GM06990 (cell line): ENCODE results near the gene SERPINB1.

Experiments used
- DNase-seq: peaks from one replicate; pipeline ENCODE4 v3.0.0-alpha.2; 2011; ENCODE audit not compliant: insufficient read length; ENCODE audit errors: extremely low read depth
- H3K27me3 ChIP-seq: replicated peaks from 2 replicates; pipeline ENCODE4 v1.6.0; 2011; ENCODE audit warnings: low read length; ENCODE audit not compliant: control insufficient read depth, insufficient read depth
- H3K36me3 ChIP-seq: 2 replicates; pipeline ENCODE4 v1.5.1; 2011; ENCODE audit warnings: low read length; ENCODE audit not compliant: control insufficient read depth, insufficient read depth
- H3K4me3 ChIP-seq: replicated peaks from 2 replicates; pipeline ENCODE4 v1.5.1; 2011; ENCODE audit warnings: low read depth, mild to moderate bottlenecking, control low read depth, low read length
- TF ChIP-seq, protein P1 (sequence below): IDR thresholded peaks from 2 replicates; pipeline ENCODE4 v1.5.1; 2011; ENCODE audit warnings: low read length, control low read depth, mild to moderate bottlenecking, inconsistent platforms; ENCODE audit not compliant: insufficient read depth, poor library complexity, severe bottlenecking

SERPINB1 gene

DNA sequence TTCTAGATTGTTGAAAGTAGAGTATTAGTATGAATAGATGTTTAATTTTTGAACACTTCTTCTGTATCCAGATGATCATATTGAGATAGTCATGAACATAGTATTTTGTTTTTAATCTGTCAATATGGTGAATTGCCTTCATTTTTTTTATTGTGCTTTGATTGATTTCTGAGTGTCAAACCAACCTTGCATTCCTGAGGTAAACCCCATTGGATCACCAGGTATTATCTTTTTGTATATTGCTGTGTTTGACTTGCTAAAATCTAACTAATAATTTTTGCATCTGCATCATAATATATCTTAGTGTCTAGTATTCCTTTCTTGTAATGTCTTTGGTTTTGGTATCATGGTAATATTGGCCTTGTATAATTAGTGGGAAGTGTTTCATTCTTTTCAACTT, 25.5 kb downstream of the SERPINB1 start:
- TF ChIP-seq, protein P1, sequence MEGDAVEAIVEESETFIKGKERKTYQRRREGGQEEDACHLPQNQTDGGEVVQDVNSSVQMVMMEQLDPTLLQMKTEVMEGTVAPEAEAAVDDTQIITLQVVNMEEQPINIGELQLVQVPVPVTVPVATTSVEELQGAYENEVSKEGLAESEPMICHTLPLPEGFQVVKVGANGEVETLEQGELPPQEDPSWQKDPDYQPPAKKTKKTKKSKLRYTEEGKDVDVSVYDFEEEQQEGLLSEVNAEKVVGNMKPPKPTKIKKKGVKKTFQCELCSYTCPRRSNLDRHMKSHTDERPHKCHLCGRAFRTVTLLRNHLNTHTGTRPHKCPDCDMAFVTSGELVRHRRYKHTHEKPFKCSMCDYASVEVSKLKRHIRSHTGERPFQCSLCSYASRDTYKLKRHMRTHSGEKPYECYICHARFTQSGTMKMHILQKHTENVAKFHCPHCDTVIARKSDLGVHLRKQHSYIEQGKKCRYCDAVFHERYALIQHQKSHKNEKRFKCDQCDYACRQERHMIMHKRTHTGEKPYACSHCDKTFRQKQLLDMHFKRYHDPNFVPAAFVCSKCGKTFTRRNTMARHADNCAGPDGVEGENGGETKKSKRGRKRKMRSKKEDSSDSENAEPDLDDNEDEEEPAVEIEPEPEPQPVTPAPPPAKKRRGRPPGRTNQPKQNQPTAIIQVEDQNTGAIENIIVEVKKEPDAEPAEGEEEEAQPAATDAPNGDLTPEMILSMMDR: no peak
- Histone ChIP-seq H3K36me3 (no peaks in the 10 kb centered on the region), H3K4me3 (no peak overlapping the region), H3K27me3 (no peaks in the 10 kb centered on the region)
- DNase-seq: no peak

DNA sequence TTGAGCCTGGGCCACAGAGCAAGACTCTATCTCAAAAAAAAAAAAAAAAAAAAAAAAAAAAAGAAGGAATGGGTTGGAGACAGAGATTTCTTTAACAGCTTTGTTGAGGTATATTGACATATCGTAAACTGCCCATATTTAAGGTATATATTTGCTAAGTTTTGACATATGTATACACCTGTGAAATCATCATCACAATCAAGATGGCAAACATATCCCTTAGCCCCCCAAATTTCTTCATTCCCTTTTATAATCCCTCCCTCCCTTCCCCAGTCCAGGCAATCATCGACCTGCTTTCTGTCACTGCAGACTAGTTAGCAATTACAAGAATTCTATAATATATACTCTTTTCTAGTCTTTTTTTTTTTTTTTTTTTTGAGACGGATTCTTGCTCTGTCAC, 29.0 kb downstream of the SERPINB1 start:
- H3K36me3 ChIP-seq: no peaks in the 10 kb centered on the region
- TF ChIP-seq, protein P1: no peak
- H3K27me3 ChIP-seq: no peaks in the 10 kb centered on the region
- DNase-seq: no peak
- no peak overlapping the region for H3K4me3 ChIP-seq

DNA sequence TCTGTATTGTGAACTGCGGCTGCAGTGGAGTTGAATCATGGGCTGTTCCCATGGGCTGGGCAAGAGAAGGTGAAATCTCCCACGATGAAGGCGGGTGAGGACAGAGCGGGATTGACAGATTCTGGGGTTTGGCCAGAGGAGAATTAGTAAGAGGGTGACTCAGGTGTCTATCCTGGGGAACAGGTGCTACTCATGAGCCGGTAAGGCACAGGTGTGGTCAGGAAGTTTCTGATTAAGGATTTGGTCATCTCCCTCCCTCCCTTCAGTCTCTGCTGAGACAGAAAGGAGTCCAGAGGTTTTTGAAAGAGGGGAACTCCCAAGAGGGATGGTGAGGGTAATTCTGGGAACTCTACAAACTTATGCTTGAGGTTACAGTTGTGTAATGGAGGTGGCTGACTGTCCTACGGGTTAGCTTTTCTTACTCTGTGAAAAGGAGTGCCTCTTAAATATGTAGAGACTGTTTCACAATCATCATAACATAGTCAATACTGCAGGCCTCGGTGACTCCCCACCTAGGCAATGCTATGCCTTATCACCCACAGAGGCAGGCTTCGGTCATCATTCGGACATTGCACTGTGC, 31.5 kb downstream of the SERPINB1 start:
- no peaks in the 10 kb centered on the region for H3K36me3 ChIP-seq
- H3K4me3 ChIP-seq: no peak overlapping the region
- TF ChIP-seq, protein P1: no peak
- DNase-seq: no peak
- no peaks in the 10 kb centered on the region for H3K27me3 ChIP-seq

DNA sequence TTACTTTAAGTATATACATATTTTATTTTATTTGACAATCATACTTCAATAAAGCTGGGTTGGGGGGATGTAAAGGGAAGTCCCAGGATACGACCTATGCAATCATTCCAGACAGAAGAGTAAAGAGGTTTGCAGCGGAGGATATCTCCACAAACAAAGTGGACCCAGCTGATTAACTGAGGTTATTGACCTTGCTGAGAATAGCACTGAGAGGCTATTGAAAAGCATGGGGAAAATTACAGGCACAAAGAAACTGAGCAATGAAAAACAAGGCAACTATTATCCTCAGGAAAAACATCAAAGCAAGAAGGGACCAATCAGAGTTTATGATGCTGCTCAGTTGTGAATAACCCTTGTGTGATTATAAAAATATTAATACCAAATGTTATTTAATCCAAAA, 32.6 kb downstream of the SERPINB1 start:
- H3K36me3 ChIP-seq: no peaks in the 10 kb centered on the region
- TF ChIP-seq, protein P1: no peak
- DNase-seq: no peak
- no peak overlapping the region for H3K4me3 ChIP-seq
- H3K27me3 ChIP-seq: no peaks in the 10 kb centered on the region

DNA sequence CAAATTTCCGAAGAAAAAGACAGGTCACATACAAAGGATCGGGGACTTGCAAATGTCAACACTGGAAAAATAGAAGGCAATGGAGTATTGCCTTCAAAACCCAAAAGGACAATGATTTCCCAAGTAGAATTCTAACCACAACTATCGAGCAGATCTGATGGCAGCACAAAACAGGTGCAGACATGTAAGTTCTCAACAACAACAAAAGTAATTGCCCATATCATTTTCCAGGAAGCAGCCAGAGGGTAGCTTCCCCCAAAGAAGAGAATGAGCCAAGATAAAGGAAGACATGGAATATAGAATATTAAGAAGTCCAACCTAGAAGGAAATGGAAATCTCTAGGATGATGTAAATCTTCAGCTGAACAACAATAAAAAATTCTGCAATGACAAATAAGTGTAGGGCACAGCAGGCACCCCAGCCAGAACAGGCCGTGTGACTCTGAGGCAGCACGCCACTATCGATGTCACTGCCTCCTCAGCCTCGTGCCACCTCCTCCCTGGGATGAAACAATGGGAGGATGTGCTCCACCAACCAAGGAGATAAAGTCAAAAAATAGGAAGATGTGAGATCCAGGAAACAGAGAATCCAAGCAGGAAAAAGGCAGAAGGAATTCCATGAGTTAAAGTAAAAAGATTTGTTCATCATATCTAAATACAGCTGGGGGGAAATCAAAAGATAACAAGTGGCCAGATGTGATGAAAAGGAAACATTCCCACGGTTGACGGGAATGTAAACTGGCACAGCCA, 34.1 kb downstream of the SERPINB1 start:
- no peak for DNase-seq
- H3K4me3 ChIP-seq: no peak overlapping the region
- TF ChIP-seq, protein P1: no peak
- H3K36me3 ChIP-seq: no peaks in the 10 kb centered on the region
- no peaks in the 10 kb centered on the region for H3K27me3 ChIP-seq
